K562 (cell line): ENCODE data around the gene REEP6. TPM values are rescaled to one million over a fixed set of nuclear protein-coding genes. Genes with fewer than 3 reads are reported as not detected.

ENCODE experiments used
- ATAC-seq: fragments of 200-7000 bp; cut with Tn5 transposase; 3 replicates; pipeline ENCODE4 v1.9.1; 2020; ENCODE audit warnings: moderate library complexity
- BruUV-seq: library from RNA; stranded (reverse); fragments of 400-500 nt; replicated peaks from 2 replicates; lab custom pipeline; 2021; lab: Mats Ljungman, UMichigan
- CTCF ChIA-PET: fragments of 300-600 bp; formaldehyde crosslinking; extraction: SDS; loops from one replicate; lab custom pipeline; 2021; ENCODE audit warnings: low intra/inter-chr PET ratio; lab: Yijun Ruan, JAX
- POLR2A ChIA-PET: fragments of 300-600, 350-650 bp; sonication (Branson Sonifier 250); formaldehyde crosslinking; extraction: SDS; loops from one replicate; lab custom pipeline; 2021; ENCODE audit warnings: antibody characterized with exemption, inconsistent platforms; lab: Yijun Ruan, JAX
- DNase-seq, 4 experiments: peaks; one replicate each; pipeline versions ENCODE4 v3.0.0 to v3.0.0-alpha.2; 2011 to 2018; ENCODE audit warnings: low spot score in 3 of 4, mixed read lengths in 3 of 4; ENCODE audit errors: extremely low read depth in 1 of 4
- FAIRE-seq: peaks from 2 replicates; lab custom pipeline; 2011; peaks lifted over from hg19 to GRCh38; lab: Jason Lieb, UNC
- H2AFZ ChIP-seq: 2 replicates; pipeline ENCODE4 v1.6.0; 2011; ENCODE audit warnings: low read depth, low read length, control low read depth, inconsistent platforms
- H3K27ac ChIP-seq: fragments of 200-600 bp; 3 replicates; pipeline ENCODE4 v1.8.0; 2011; ENCODE audit warnings: low read depth, mild to moderate bottlenecking, control low read depth, inconsistent platforms, low read length, moderate library complexity, mixed read lengths; ENCODE audit errors: extremely low read depth
- H3K27me3 ChIP-seq, 2 experiments: fragments of 300-600 bp in 1 of 2; 2 replicates in 1 of 2; 3 replicates in 1 of 2; pipeline versions ENCODE4 v1.6.0 to v1.8.0; 2011; ENCODE audit warnings: inconsistent platforms in 2 of 2, low read length in 2 of 2, mild to moderate bottlenecking in 1 of 2, mixed read lengths in 1 of 2, moderate library complexity in 1 of 2; ENCODE audit not compliant: control insufficient read depth in 2 of 2, insufficient read depth in 2 of 2
- H3K36me3 ChIP-seq: fragments of 300-600 bp; 3 replicates; pipeline ENCODE4 v1.8.0; 2011; ENCODE audit warnings: mild to moderate bottlenecking, low read length, inconsistent platforms; ENCODE audit not compliant: control insufficient read depth, insufficient read depth
- H3K4me1 ChIP-seq, 2 experiments: fragments of 200-600 bp in 1 of 2; replicated peaks in 1 of 2; 2 replicates in 1 of 2; 3 replicates in 1 of 2; pipeline versions ENCODE4 v1.5.1 to v1.8.0; 2011; ENCODE audit warnings: inconsistent platforms in 2 of 2, low read length in 2 of 2, mild to moderate bottlenecking in 1 of 2, mixed read lengths in 1 of 2, moderate library complexity in 1 of 2; ENCODE audit not compliant: control insufficient read depth in 2 of 2, insufficient read depth in 2 of 2
- H3K4me2 ChIP-seq: 2 replicates; pipeline ENCODE4 v1.6.1; 2011; ENCODE audit warnings: low read length, control low read depth, inconsistent platforms, mixed read lengths; ENCODE audit not compliant: insufficient read depth
- H3K4me3 ChIP-seq: fragments of 200-600 bp; sonication (generic), shearing (Covaris generic); 2 replicates; pipeline ENCODE4 v1.5.1; 2016; ENCODE audit warnings: control low read depth, inconsistent platforms
- H3K79me2 ChIP-seq: fragments of 200-600 bp; 3 replicates; pipeline ENCODE4 v1.8.0; 2011; ENCODE audit warnings: low read length, inconsistent platforms; ENCODE audit not compliant: control insufficient read depth, insufficient read depth
- H3K9ac ChIP-seq, 2 experiments: 2 replicates each; pipeline versions ENCODE4 v1.6.0 to v1.6.1; 2011; ENCODE audit warnings: low read depth in 2 of 2, low read length in 2 of 2, control low read depth in 1 of 2, inconsistent platforms in 1 of 2, mild to moderate bottlenecking in 1 of 2, mixed read lengths in 1 of 2; ENCODE audit not compliant: insufficient read depth in 1 of 2
- H3K9me1 ChIP-seq: one replicate; pipeline ENCODE4 v1.6.0; 2011; ENCODE audit warnings: inconsistent platforms, mild to moderate bottlenecking, low read length, moderate library complexity; ENCODE audit not compliant: control insufficient read depth, insufficient read depth
- H3K9me3 ChIP-seq: replicated peaks from 2 replicates; pipeline ENCODE4 v1.5.1; 2011; ENCODE audit warnings: low read depth, low read length, inconsistent platforms; ENCODE audit not compliant: control insufficient read depth, insufficient read depth
- H4K20me1 ChIP-seq: replicated peaks from 2 replicates; pipeline ENCODE4 v1.6.1; 2011; ENCODE audit warnings: low read length, inconsistent platforms, mixed read lengths; ENCODE audit not compliant: control insufficient read depth, insufficient read depth
- HNRNPL ChIP-seq: fragments of 200-400 bp; formaldehyde crosslinking; IDR thresholded peaks from 2 replicates; pipeline ENCODE4 v1.6.1; 2017; ENCODE audit warnings: low read depth, mild to moderate bottlenecking, low read length
- SAFB ChIP-seq: fragments of 200-400 bp; formaldehyde crosslinking; IDR thresholded peaks from 2 replicates; pipeline ENCODE4 v1.6.1; 2017; ENCODE audit warnings: low read depth, low read length, borderline replicate concordance
- ZBTB40 ChIP-seq, 2 experiments: fragments of 450-650 bp in 1 of 2; sonication (generic) in 1 of 2; formaldehyde crosslinking in 1 of 2; IDR thresholded peaks; 2 replicates each; pipeline versions ENCODE4 v1.7.1 to v1.9.0; 2016 to 2022; ENCODE audit warnings: inconsistent platforms in 1 of 2, mild to moderate bottlenecking in 1 of 2, missing genetic modification reagents in 1 of 2
- ZNF277 ChIP-seq: fragments of 250-450 bp; sonication (Bioruptor Pico); IDR thresholded peaks from 2 replicates; pipeline ENCODE4 v1.8.0; 2022; ENCODE audit warnings: inconsistent platforms, mild to moderate bottlenecking, moderate library complexity, borderline replicate concordance
- WGBS: fragments of 100-300 bp; shearing (Covaris generic); methylation state at CpG from one replicate; pipeline ENCODE4 v1.1.6; 2016; ENCODE audit warnings: low coverage, mixed read lengths; ENCODE audit not compliant: insufficient coverage; ENCODE audit errors: missing lambda C conversion rate; 5-methylcytosine and 5-hydroxymethylcytosine counted together
- in situ Hi-C: fragments of 300-500 bp; cut with MboI; formaldehyde crosslinking; loops from 4 replicates; pipeline ENCODE4 v1.15.0; 2018; ENCODE audit warnings: inconsistent platforms, mixed read lengths
- intact Hi-C: fragments of 100-400 bp; cut with micrococcal nuclease; formaldehyde crosslinking; loops from 2 replicates; pipeline ENCODE4 v1.14.2; 2022
- polyA plus RNA-seq, 8 experiments: library from polyadenylated mRNA; depleted of rRNA in 4 of 8; stranded (reverse) in 5 of 8; unstranded in 3 of 8; fragments of >200 nt; fragmentation: Nextera tagmentation in 2 of 8; fragmentation: Illumina TruSeq in 1 of 8; extraction: Ambion mirVana in 2 of 8; extraction: Trizol in 1 of 8; gene quantifications; 2 replicates each; pipeline versions ENCODE4 v1.2.1 to v1.2.3, GENCODE V29; 2011 to 2014; ENCODE audit warnings: inconsistent platforms in 1 of 8, missing spikeins in 1 of 8
- total RNA-seq, 7 experiments: library from RNA; depleted of rRNA in 6 of 7; stranded (reverse); fragments of >200 nt in 6 of 7; fragmentation: Illumina TruSeq in 2 of 7; extraction: Trizol in 2 of 7; gene quantifications; 2 replicates each; pipeline versions ENCODE4 v1.2.1 to v1.2.3, GENCODE V29; 2011 to 2021; ENCODE audit warnings: low replicate concordance in 1 of 7

The REEP6 gene
- total and polyA plus RNA-seq, 9 of the 15 experiments (the other 6 are each of a cell fraction or from before 2014, with no cell fraction given) = 1.2 to 64.2 (median 12.7) TPM

DNA sequence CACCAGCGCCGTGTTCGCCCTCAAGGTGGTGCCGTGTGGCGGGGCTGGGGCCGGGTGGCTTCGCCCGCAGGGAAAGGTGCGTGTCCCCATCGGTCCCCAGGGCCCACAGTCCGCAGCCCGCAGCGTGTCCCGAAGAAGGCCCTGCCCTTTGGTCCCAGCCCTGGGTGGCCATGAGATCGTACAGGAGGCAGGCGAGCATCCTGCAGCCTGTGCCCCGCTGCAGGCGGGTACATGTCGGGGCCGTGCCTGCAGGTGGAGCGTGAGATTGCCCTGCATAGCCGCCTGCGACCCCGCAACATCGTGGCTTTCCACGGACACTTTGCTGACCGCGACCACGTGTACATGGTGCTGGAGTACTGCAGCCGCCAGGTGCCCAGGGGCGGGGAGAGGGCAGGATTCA, 34.4 kb downstream of the REEP6 start:
- Histone ChIP-seq H3K4me2 (no peak overlapping the region), H3K79me2 (no peaks in the 10 kb centered on the region), H3K36me3 (no peaks in the 10 kb centered on the region), H3K27ac (no peak overlapping the region), H3K9me3 (no peaks in the 10 kb centered on the region), H3K9me1 (no peaks in the 10 kb centered on the region), H2AFZ (no peak overlapping the region), H3K9ac (no peak overlapping the region), H4K20me1 (peaks cover 11% of the 10 kb centered on the region), H3K27me3 (peaks cover 20 to 36% of the 10 kb centered on the region in 2 experiments; a peak in 4 of 5 replicates)
- CTCF ChIA-PET = no interaction called here
- FAIRE-seq (no peak), ATAC-seq (no peak), DNase-seq (no peak)
- BruUV-seq = no TSS peak
- POLR2A ChIA-PET = no interaction called here
- in situ Hi-C loops = no loop called here
- 37% methylated on average over 19 of the region's 31 CpGs for WGBS
- intact Hi-C loops = no loop called here
- TF ChIP-seq ZBTB40 (IDR thresholded peaks at IDR 0.05) = no peak
- no peak for TF ChIP-seq ZBTB40 (CRISPR knock-in tag; IDR thresholded peaks at IDR 0.05)
- 0 out of 2 replicates have a peak, but pooled peaks have one; percentile 26 for TF ChIP-seq SAFB
- no peak for TF ChIP-seq ZNF277
- TF ChIP-seq HNRNPL = peak; percentile 50; the same call in 1 of the 2 replicates
- TF ChIP-seq, all 486 proteins: peak for 2
- no peak overlapping the region for H3K4me3 ChIP-seq
- H3K4me1 ChIP-seq = peaks cover 3 to 55% of the 10 kb centered on the region in 2 experiments; a peak in 3 of 5 replicates
